Measurements from ENCODE around the gene IGSF9. TPM values are rescaled to one million over a fixed set of nuclear protein-coding genes. Genes with fewer than 3 reads are reported as not detected.

IGSF9 gene
- total and polyA plus RNA-seq, 2 of the 4 experiments (the other 2 are of a cell fraction): 0.05 TPM; not detected in 1

DNA sequence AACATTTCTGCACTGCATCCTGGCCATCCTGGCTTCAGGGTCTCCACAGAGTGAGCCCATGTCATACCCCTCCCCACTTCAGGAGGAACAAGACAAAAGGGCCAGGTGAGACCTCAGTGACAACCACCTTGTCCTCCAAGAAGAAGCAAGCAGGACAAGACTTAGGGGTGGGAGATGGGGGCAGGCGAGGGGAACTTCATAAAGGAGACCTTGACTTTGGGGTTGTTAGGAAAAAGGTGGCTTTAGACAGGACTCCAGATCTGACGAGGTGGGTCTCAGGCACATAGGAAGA is 32.6 kb upstream of the IGSF9 start:
- no peak overlapping the region for H3K56ac ChIP-seq (ENCODE audit: extremely low read depth, insufficient read depth, low read length)
- no peaks in the 10 kb centered on the region for H3K79me1 ChIP-seq (ENCODE audit: low read depth in 1 of 2, low read length in 2 of 2)
- no peak overlapping the region for H2AK5ac ChIP-seq (ENCODE audit: low read depth, low read length)
- no peak overlapping the region for H3K14ac ChIP-seq (replicated peaks; ENCODE audit: low read depth, low read length)
- no peak overlapping the region for H2BK20ac ChIP-seq (ENCODE audit: low read depth, low read length)
- no peak overlapping the region for H2BK15ac ChIP-seq (ENCODE audit: low read depth, low read length)
- peaks cover 30% of the 10 kb centered on the region for H3K27me3 ChIP-seq (ENCODE audit: control insufficient read depth, insufficient read depth, low read length)
- dilution Hi-C loops (cut with HindIII; ENCODE audit: low sequenced_read_pairs, unreplicated experiment) (no loop called here), in situ Hi-C loops (cut with MboI; ENCODE audit: low sequenced_read_pairs) (no loop called here), intact Hi-C loops (cut with micrococcal nuclease) (no loop called here)
- TF ChIP-seq MXI1 (IDR thresholded peaks at IDR 0.05; ENCODE audit: borderline replicate concordance, low read depth, low read length) (no peak), POLR2A (IDR thresholded peaks at IDR 0.05; ENCODE audit: low read depth, low read length) (no peak), RFX5 (IDR thresholded peaks at IDR 0.05; ENCODE audit: low read depth, low read length) (no peak), BHLHE40 (IDR thresholded peaks at IDR 0.05; ENCODE audit: low read depth, low read length) (no peak), MAZ (IDR thresholded peaks at IDR 0.05; ENCODE audit: borderline replicate concordance, low read depth, low read length) (no peak), RAD21 (IDR thresholded peaks at IDR 0.05; ENCODE audit: low read length) (no peak), CEBPB (IDR thresholded peaks at IDR 0.05; ENCODE audit: low read depth, low read length) (no peak)
- no peak overlapping the region for H4K5ac ChIP-seq (ENCODE audit: low read depth, low read length)
- no peak overlapping the region for H4K91ac ChIP-seq (ENCODE audit: insufficient read depth, low read depth, low read length)
- no peaks in the 10 kb centered on the region for H4K20me1 ChIP-seq (ENCODE audit: insufficient read depth, low read length)
- CTCF ChIA-PET: no interaction called here
- no peak overlapping the region for H2AK9ac ChIP-seq (replicated peaks; ENCODE audit: low read depth, low read length, poor library complexity)
- no CpG with 5 or more reads among the region's 2 CpGs for WGBS, 2 experiments (ENCODE audit: extremely low coverage in 2 of 2, insufficient read length in 1 of 2)
- no TSS peak for BruUV-seq (replicated peaks)
- H3K4me1 ChIP-seq (ENCODE audit: control insufficient read depth, insufficient read depth, low read length): peaks cover 8% of the 10 kb centered on the region; the same call in 1 of the 2 replicates
- no peak overlapping the region for H4K8ac ChIP-seq (ENCODE audit: low read depth in 2 of 2, low read length in 2 of 2)
- no peaks in the 10 kb centered on the region for H3K9me3 ChIP-seq (ENCODE audit: control insufficient read depth, insufficient read depth, low read length)
- POLR2A ChIA-PET (ENCODE audit: unreplicated experiment): no interaction called here
- H3K9ac ChIP-seq (ENCODE audit: low read depth, low read length): no peak overlapping the region
- H3K9me1 ChIP-seq (ENCODE audit: insufficient read depth, low read length): peaks cover 3% of the 10 kb centered on the region; the same call in 1 of the 2 replicates
- H3K4me3 ChIP-seq (ENCODE audit: insufficient read depth, low read depth, low read length): no peak overlapping the region
- no peak overlapping the region for H3K4me2 ChIP-seq (ENCODE audit: low read depth, low read length)
- no peak overlapping the region for H2BK120ac ChIP-seq (ENCODE audit: low read depth, low read length)
- ATAC-seq (ENCODE audit: low read depth) (no peak), DNase-seq (no peak)
- H3K4ac ChIP-seq (ENCODE audit: low read depth, low read length): no peak overlapping the region
- no peak overlapping the region for H2AFZ ChIP-seq (replicated peaks; ENCODE audit: low read length, poor library complexity)
- no peaks in the 10 kb centered on the region; the same call in 1 of the 2 replicates for H3K36me3 ChIP-seq (ENCODE audit: control insufficient read depth, insufficient read depth, low read length)
- no peak overlapping the region for H3K23ac ChIP-seq (ENCODE audit: low read depth, low read length)
- H3K27ac ChIP-seq (ENCODE audit: insufficient read depth, low read length): no peak overlapping the region
- no peak overlapping the region for H3K18ac ChIP-seq (ENCODE audit: low read depth, low read length)
- H2BK5ac ChIP-seq (ENCODE audit: low read depth, low read length, poor library complexity, severe bottlenecking): no peak overlapping the region

Data from IMR-90 (cell line).